ENCODE measurements around the gene MUC16. TPM values are rescaled to one million over a fixed set of nuclear protein-coding genes. Genes with fewer than 3 reads are reported as not detected.

Gene MUC16
- total and polyA plus RNA-seq, 2 of the 13 experiments (the other 11 are each of a cell fraction or from before 2014, with no cell fraction given) = not detected

DNA sequence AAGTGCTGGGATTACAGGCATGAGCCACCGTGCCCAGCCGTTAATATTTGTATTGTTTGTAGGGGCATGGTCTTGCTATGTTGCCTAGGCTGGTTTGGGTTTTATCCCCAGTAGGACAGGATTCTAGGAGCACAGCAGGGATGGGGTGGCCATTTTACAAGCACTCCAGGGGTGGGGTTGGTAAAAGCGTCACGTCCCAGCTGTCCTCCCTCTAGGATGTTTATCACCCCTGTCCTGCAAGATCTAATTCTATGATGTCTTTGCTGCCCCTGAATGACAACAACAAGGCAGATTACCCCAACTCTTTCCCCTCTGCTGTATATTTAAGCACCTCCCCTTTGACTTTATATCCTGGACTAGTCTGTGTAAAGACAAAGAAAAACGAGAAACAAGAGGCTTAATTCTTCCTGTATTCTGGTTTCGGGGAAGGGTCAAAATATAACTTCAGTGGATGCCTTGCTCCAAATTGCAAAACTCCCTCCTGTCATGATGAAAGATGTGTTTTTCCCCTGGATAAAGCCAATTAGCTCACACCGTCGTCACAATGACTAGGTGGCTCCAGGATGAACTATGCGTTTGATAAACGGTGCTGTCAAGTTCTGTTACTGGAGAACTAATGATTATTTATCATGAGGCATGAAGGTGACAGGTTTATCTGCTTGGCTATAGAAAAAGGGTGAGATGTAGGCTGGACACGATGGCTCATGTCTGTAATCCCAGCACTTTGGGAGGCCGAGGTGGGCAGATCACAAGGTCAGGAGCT, 48.9 kb upstream of the MUC16 start:
- no peaks in the 10 kb centered on the region for H3K36me3 ChIP-seq (replicated peaks in 1 of 2; ENCODE audit: control insufficient read depth in 1 of 2, insufficient read depth in 2 of 2, low read length in 2 of 2)
- H3K27ac ChIP-seq (ENCODE audit: extremely low read length, insufficient read depth, low read length) = no peak overlapping the region
- no peaks in the 10 kb centered on the region for H3K4me1 ChIP-seq (ENCODE audit: insufficient read depth, low read length)
- DNase-seq (ENCODE audit: low spot score) = no peak
- no peaks in the 10 kb centered on the region for H3K79me2 ChIP-seq (ENCODE audit: insufficient read depth, low read length)
- ChIA-PET CTCF (ENCODE audit: low intra/inter-chr PET ratio, low total read pairs) (no interaction called here), POLR2A (no interaction called here)
- intact Hi-C loops (cut with micrococcal nuclease; ENCODE audit: unreplicated experiment) = no loop called here
- 42% methylated on average over 12 of the region's 12 CpGs for WGBS (ENCODE audit: low lambda C conversion rate)
- no peak overlapping the region for H3K4me2 ChIP-seq (ENCODE audit: low read depth, low read length)
- ATAC-seq = no peak
- no peak overlapping the region for H3K9ac ChIP-seq (ENCODE audit: insufficient read depth, low read depth, low read length)
- in situ Hi-C loops (cut with HindIII; ENCODE audit: extremely low pct_ligation_motif_present, low pct_unique_long_range_greater_than_20kb) = no loop called here
- H3K27me3 ChIP-seq (ENCODE audit: control insufficient read depth in 1 of 2, insufficient read depth in 2 of 2, low read length in 2 of 2) = no peaks in the 10 kb centered on the region
- no peak overlapping the region for H3K4me3 ChIP-seq (replicated peaks in 1 of 3; ENCODE audit: insufficient read depth in 1 of 3, low read depth in 2 of 3, low read length in 3 of 3)
- no peak for TF ChIP-seq ZNF264 (CRISPR knock-in tag; IDR thresholded peaks at IDR 0.05)
- TF ChIP-seq NFYC (CRISPR knock-in tag; IDR thresholded peaks at IDR 0.05) = no peak
- no peak for TF ChIP-seq MXI1 (IDR thresholded peaks at IDR 0.05; ENCODE audit: borderline replicate concordance, low read depth, low read length)
- H2AFZ ChIP-seq (ENCODE audit: low read length) = no peak overlapping the region
- no TSS peak for BruUV-seq (replicated peaks)
- H4K20me1 ChIP-seq (ENCODE audit: insufficient read depth, low read length) = no peaks in the 10 kb centered on the region
- H3K9me3 ChIP-seq (ENCODE audit: low read length) = no peaks in the 10 kb centered on the region
- no peak for FAIRE-seq

DNA sequence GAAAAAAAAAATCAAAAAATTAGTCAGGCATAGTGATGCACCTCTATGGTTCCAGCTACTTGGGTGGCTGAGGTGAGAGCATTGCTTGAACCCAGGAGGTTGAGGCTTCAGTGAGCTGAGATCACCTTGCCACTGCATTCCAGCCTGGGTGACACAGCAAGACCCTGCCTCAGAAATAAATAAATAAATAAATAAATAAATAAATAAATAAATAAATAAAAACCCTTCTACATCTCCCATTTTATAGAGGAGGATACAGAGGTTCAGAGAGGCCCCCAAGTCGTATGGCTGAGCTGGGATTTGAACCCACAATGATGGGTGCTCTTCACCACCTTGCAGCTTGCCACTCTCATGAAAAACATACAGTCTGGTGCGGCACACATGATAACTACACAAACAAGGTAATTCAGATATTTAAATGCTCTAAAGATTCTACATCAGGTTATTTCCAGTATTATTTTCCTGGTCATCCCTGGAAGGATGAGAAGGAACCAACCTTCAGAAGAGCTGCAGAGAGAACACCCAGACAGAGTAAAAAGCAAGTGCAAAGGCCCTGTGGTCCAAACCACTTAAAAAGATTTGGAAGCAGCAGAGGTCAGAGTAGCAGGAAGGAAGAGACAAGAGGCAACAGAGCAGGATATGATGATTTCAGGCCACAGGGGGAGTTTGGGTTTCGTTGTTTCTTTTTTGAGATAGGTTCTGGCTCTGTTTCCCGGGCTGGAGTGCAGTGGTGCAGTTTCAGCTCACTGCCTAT, 47.5 kb upstream of the MUC16 start:
- Histone ChIP-seq H4K20me1 (ENCODE audit: insufficient read depth, low read length) (no peaks in the 10 kb centered on the region), H3K9ac (ENCODE audit: insufficient read depth, low read depth, low read length) (no peak overlapping the region), H3K9me3 (ENCODE audit: low read length) (no peaks in the 10 kb centered on the region), H3K79me2 (ENCODE audit: insufficient read depth, low read length) (no peaks in the 10 kb centered on the region), H3K4me3 (replicated peaks in 1 of 3; ENCODE audit: insufficient read depth in 1 of 3, low read depth in 2 of 3, low read length in 3 of 3) (no peak overlapping the region), H3K4me1 (ENCODE audit: insufficient read depth, low read length) (no peaks in the 10 kb centered on the region), H2AFZ (ENCODE audit: low read length) (no peak overlapping the region), H3K27ac (ENCODE audit: extremely low read length, insufficient read depth, low read length) (no peak overlapping the region), H3K4me2 (ENCODE audit: low read depth, low read length) (no peak overlapping the region), H3K27me3 (ENCODE audit: control insufficient read depth in 1 of 2, insufficient read depth in 2 of 2, low read length in 2 of 2) (no peaks in the 10 kb centered on the region), H3K36me3 (replicated peaks in 1 of 2; ENCODE audit: control insufficient read depth in 1 of 2, insufficient read depth in 2 of 2, low read length in 2 of 2) (no peaks in the 10 kb centered on the region)
- no peak for FAIRE-seq
- intact Hi-C loops (cut with micrococcal nuclease; ENCODE audit: unreplicated experiment) = no loop called here
- ATAC-seq = no peak
- no peak for DNase-seq (ENCODE audit: low spot score)
- WGBS (ENCODE audit: low lambda C conversion rate) = 35% methylated on average over 3 of the region's 4 CpGs
- ChIA-PET POLR2A (no interaction called here), CTCF (ENCODE audit: low intra/inter-chr PET ratio, low total read pairs) (no interaction called here)
- BruUV-seq (replicated peaks) = no TSS peak
- no peak for TF ChIP-seq ZNF839 (CRISPR knock-in tag; IDR thresholded peaks at IDR 0.05; ENCODE audit: borderline replicate concordance)
- no peak for TF ChIP-seq CEBPB (IDR thresholded peaks at IDR 0.05; ENCODE audit: borderline replicate concordance, low read depth, low read length)
- TF ChIP-seq AKNA (CRISPR knock-in tag; IDR thresholded peaks at IDR 0.05; ENCODE audit: borderline replicate concordance) = no peak
- no peak for TF ChIP-seq MAFF (IDR thresholded peaks at IDR 0.05; ENCODE audit: low read depth, low read length)
- TF ChIP-seq LBX2 (CRISPR knock-in tag; IDR thresholded peaks at IDR 0.05; ENCODE audit: borderline replicate concordance) = no peak
- TF ChIP-seq ZNF781 (CRISPR knock-in tag; IDR thresholded peaks at IDR 0.05; ENCODE audit: borderline replicate concordance, not compliant biosample characterization) = no peak
- in situ Hi-C loops (cut with HindIII; ENCODE audit: extremely low pct_ligation_motif_present, low pct_unique_long_range_greater_than_20kb) = no loop called here
